Panc1 (cell line): ENCODE data around the gene COL23A1. TPM values are rescaled to one million over a fixed set of nuclear protein-coding genes. Genes with fewer than 3 reads are reported as not detected.

Experiments used
- ATAC-seq: fragments of 200-7000 bp; cut with Tn5 transposase; 2 replicates; pipeline ENCODE4 v1.9.1; 2020; ENCODE audit warnings: mild to moderate bottlenecking, moderate library complexity
- BruUV-seq: library from RNA; stranded (reverse); fragments of 400-500 nt; replicated peaks from 2 replicates; lab custom pipeline; 2021; lab: Mats Ljungman, UMichigan
- CTCF ChIA-PET: fragments of 300-600 bp; sonication (Branson Sonifier 250); formaldehyde crosslinking; loops from one replicate; lab custom pipeline; 2022; ENCODE audit warnings: antibody characterized with exemption; lab: Charles Lee
- POLR2A ChIA-PET: fragments of 300-600 bp; sonication (Branson Sonifier 250); formaldehyde crosslinking; loops from one replicate; lab custom pipeline; 2022; ENCODE audit warnings: antibody characterized with exemption; lab: Charles Lee
- DNase-seq: peaks from one replicate; pipeline ENCODE4 v3.0.0-alpha.2; 2010; ENCODE audit warnings: low read depth, low spot score
- H3K27ac ChIP-seq: 2 replicates; pipeline ENCODE4 v1.5.1; 2011; ENCODE audit warnings: mild to moderate bottlenecking, low read length, inconsistent platforms
- H3K27me3 ChIP-seq: fragments of 200-500 bp; sonication (Bioruptor generic); 2 replicates; pipeline ENCODE4 v1.6.0; 2014; ENCODE audit warnings: low read length, inconsistent platforms; ENCODE audit not compliant: control insufficient read depth, insufficient read depth
- H3K36me3 ChIP-seq: fragments of 200-500 bp; sonication (Bioruptor generic); 2 replicates; pipeline ENCODE4 v1.5.1; 2014; ENCODE audit warnings: inconsistent platforms, mild to moderate bottlenecking, low read length, moderate library complexity; ENCODE audit not compliant: control insufficient read depth, insufficient read depth
- H3K4me1 ChIP-seq: 2 replicates; pipeline ENCODE4 v1.5.1; 2011; ENCODE audit warnings: inconsistent platforms, mild to moderate bottlenecking, low read length, moderate library complexity; ENCODE audit not compliant: control insufficient read depth, insufficient read depth
- H3K4me3 ChIP-seq, 2 experiments: 2 replicates each; pipeline ENCODE4 v1.5.1; 2011 to 2012; ENCODE audit warnings: low read depth in 2 of 2, low read length in 2 of 2, mild to moderate bottlenecking in 2 of 2, inconsistent platforms in 1 of 2, moderate library complexity in 1 of 2
- H3K9me3 ChIP-seq: fragments of 200-500 bp; sonication (Bioruptor generic); 2 replicates; pipeline ENCODE4 v1.5.1; 2014; ENCODE audit warnings: low read depth, mild to moderate bottlenecking, inconsistent platforms, low read length, moderate library complexity; ENCODE audit not compliant: control insufficient read depth, insufficient read depth
- CTCF ChIP-seq: fragments of 450-650 bp; IDR thresholded peaks from 2 replicates; pipeline ENCODE4 v1.5.1; 2017; ENCODE audit warnings: mild to moderate bottlenecking
- POLR2AphosphoS5 ChIP-seq: IDR thresholded peaks from 2 replicates; pipeline ENCODE4 v1.6.1; 2012; ENCODE audit warnings: mild to moderate bottlenecking, low read depth, low read length, moderate library complexity
- REST ChIP-seq, 2 experiments: IDR thresholded peaks; 2 replicates each; pipeline ENCODE4 v1.6.1; 2011 to 2012; ENCODE audit warnings: low read depth in 2 of 2, control low read depth in 1 of 2, low read length in 1 of 2, mild to moderate bottlenecking in 1 of 2, moderate library complexity in 1 of 2; ENCODE audit not compliant: insufficient read depth in 1 of 2
- SIN3A ChIP-seq: IDR thresholded peaks from 2 replicates; pipeline ENCODE4 v1.6.1; 2012; ENCODE audit warnings: low read depth, mild to moderate bottlenecking, low read length, moderate library complexity, borderline replicate concordance; ENCODE audit not compliant: insufficient read depth
- TCF7L2 ChIP-seq: IDR thresholded peaks from 2 replicates; pipeline ENCODE4 v1.6.1; 2011; ENCODE audit warnings: mild to moderate bottlenecking, low read depth, low read length, inconsistent platforms
- in situ Hi-C: cut with HindIII; loops from 2 replicates; pipeline ENCODE4 v1.10.0; 2016; ENCODE audit warnings: low sequenced_read_pairs, low pct_unique_long_range_greater_than_20kb
- intact Hi-C: fragments of 100-400 bp; cut with micrococcal nuclease; formaldehyde crosslinking; loops from one replicate; pipeline ENCODE4 v1.10.0; 2022; ENCODE audit not compliant: unreplicated experiment
- total RNA-seq: library from RNA; stranded (reverse); gene quantifications from one replicate; pipeline ENCODE4 v1.2.1, GENCODE V29; 2021; ENCODE audit not compliant: unreplicated experiment

COL23A1 gene
- total RNA-seq, 1 experiment from 2014 or later = 0.05 TPM

GRCh38 chr5:178516504-178517235 lies 73.5 kb downstream of the COL23A1 start:
- no peak for TF ChIP-seq SIN3A
- no peak for TF ChIP-seq POLR2AphosphoS5
- no peak for TF ChIP-seq TCF7L2
- TF ChIP-seq CTCF = no peak
- no peak for TF ChIP-seq REST (IDR thresholded peaks at IDR 0.05; ENCODE audit: insufficient read depth in 1 of 2, low read depth in 2 of 2, low read length in 1 of 2)
- ChIA-PET POLR2A (no interaction called here), CTCF (no interaction called here)

GRCh38 chr5:178515776-178516503 lies 74.3 kb downstream of the COL23A1 start:
- ChIA-PET POLR2A (no interaction called here), CTCF (no interaction called here)
- BruUV-seq = no TSS peak
- Histone ChIP-seq H3K4me1 (no peaks in the 10 kb centered on the region), H3K9me3 (no peaks in the 10 kb centered on the region), H3K4me3 (no peak overlapping the region), H3K36me3 (no peaks in the 10 kb centered on the region), H3K27me3 (peaks cover 13% of the 10 kb centered on the region), H3K27ac (no peak overlapping the region)
- TF ChIP-seq REST (IDR thresholded peaks at IDR 0.05; ENCODE audit: insufficient read depth in 1 of 2, low read depth in 2 of 2, low read length in 1 of 2) (no peak), SIN3A (no peak), POLR2AphosphoS5 (no peak), TCF7L2 (no peak), CTCF (no peak)
- in situ Hi-C loops (no loop called here), intact Hi-C loops (no loop called here)
- ATAC-seq (no peak), DNase-seq (no peak)

More at GRCh38 chr5:178516504-178517235, 73.5 kb downstream of the COL23A1 start:
- Histone ChIP-seq H3K27me3 (peaks cover 8% of the 10 kb centered on the region), H3K9me3 (no peaks in the 10 kb centered on the region), H3K27ac (no peak overlapping the region), H3K4me3 (no peak overlapping the region), H3K36me3 (no peaks in the 10 kb centered on the region), H3K4me1 (no peaks in the 10 kb centered on the region)
- in situ Hi-C loops = no loop called here
- DNase-seq = no peak
- no peak for ATAC-seq
- BruUV-seq = no TSS peak
- intact Hi-C loops = no loop called here
